Keratinocyte (primary cell): Measurements from ENCODE around the gene OR10V1. TPM values are rescaled to one million over a fixed set of nuclear protein-coding genes. Genes with fewer than 3 reads are reported as not detected.
"Not testable (repeated sequence)": the region's sequence is repeated elsewhere in the genome, so short reads cannot be mapped to it uniquely, and the experiment has no call there.

Experiments
- DNase-seq: peaks from one replicate; pipeline ENCODE4 v3.0.0-alpha.2; 2011; ENCODE audit warnings: low read depth, missing footprints, low spot score
- FAIRE-seq: peaks from 2 replicates; lab custom pipeline; 2011; peaks lifted over from hg19 to GRCh38; lab: Jason Lieb, UNC
- H2AFZ ChIP-seq: 2 replicates; pipeline ENCODE4 v1.6.0; 2012; ENCODE audit warnings: low read length, control low read depth, inconsistent platforms; ENCODE audit not compliant: control insufficient read depth
- H3K27ac ChIP-seq: 2 replicates; pipeline ENCODE4 v1.5.1; 2011; ENCODE audit warnings: low read length; ENCODE audit not compliant: control insufficient read depth, insufficient read depth
- H3K27me3 ChIP-seq: 3 replicates; pipeline ENCODE4 v1.6.0; 2011; ENCODE audit warnings: low read length; ENCODE audit not compliant: control insufficient read depth, insufficient read depth; ENCODE audit errors: extremely low read depth
- H3K36me3 ChIP-seq, 2 experiments: 2 replicates in 1 of 2; 3 replicates in 1 of 2; pipeline ENCODE4 v1.5.1; 2011; ENCODE audit warnings: low read length in 2 of 2, mild to moderate bottlenecking in 1 of 2; ENCODE audit not compliant: control insufficient read depth in 2 of 2, insufficient read depth in 2 of 2; ENCODE audit errors: extremely low read depth in 1 of 2
- H3K4me1 ChIP-seq: 3 replicates; pipeline ENCODE4 v1.5.1; 2011; ENCODE audit warnings: low read length; ENCODE audit not compliant: control insufficient read depth, insufficient read depth; ENCODE audit errors: extremely low read depth
- H3K4me2 ChIP-seq: 3 replicates; pipeline ENCODE4 v1.6.0; 2011; ENCODE audit warnings: low read depth, low read length; ENCODE audit not compliant: control insufficient read depth, insufficient read depth; ENCODE audit errors: extremely low read depth
- H3K4me3 ChIP-seq, 3 experiments: fragments of 200-600 bp in 1 of 3; sonication (generic) in 1 of 3; 2 replicates in 2 of 3; 3 replicates in 1 of 3; pipeline ENCODE4 v1.5.1; 2011 to 2016; ENCODE audit warnings: low read length in 3 of 3, mild to moderate bottlenecking in 3 of 3, control low read depth in 2 of 3, inconsistent platforms in 1 of 3, low read depth in 1 of 3, mixed read lengths in 1 of 3, mixed run types in 1 of 3, moderate library complexity in 1 of 3; ENCODE audit not compliant: control insufficient read depth in 2 of 3, insufficient read depth in 2 of 3; ENCODE audit errors: extremely low read depth in 1 of 3
- H3K79me2 ChIP-seq: 2 replicates; pipeline ENCODE4 v1.6.0; 2012; ENCODE audit warnings: low read length; ENCODE audit not compliant: control insufficient read depth, insufficient read depth
- H3K9ac ChIP-seq: 3 replicates; pipeline ENCODE4 v1.6.0; 2011; ENCODE audit warnings: low read length; ENCODE audit not compliant: control insufficient read depth, insufficient read depth; ENCODE audit errors: extremely low read depth
- H3K9me1 ChIP-seq: 3 replicates; pipeline ENCODE4 v1.6.0; 2011; ENCODE audit warnings: low read length; ENCODE audit not compliant: control insufficient read depth, insufficient read depth; ENCODE audit errors: extremely low read depth
- H3K9me3 ChIP-seq: 2 replicates; pipeline ENCODE4 v1.5.1; 2012; ENCODE audit warnings: low read depth, low read length; ENCODE audit not compliant: control insufficient read depth
- H4K20me1 ChIP-seq: 3 replicates; pipeline ENCODE4 v1.6.0; 2011; ENCODE audit warnings: low read length; ENCODE audit not compliant: control insufficient read depth, insufficient read depth; ENCODE audit errors: extremely low read depth
- EZH2 ChIP-seq: IDR thresholded peaks from one replicate; pipeline ENCODE4 v1.6.1; 2012; ENCODE audit warnings: inconsistent platforms, mild to moderate bottlenecking, low read length, moderate library complexity
- dilution Hi-C: fragments of 300-500 bp; cut with MboI; formaldehyde crosslinking; loops from one replicate; pipeline ENCODE4 v1.7.0; 2020; ENCODE audit warnings: low sequenced_read_pairs; ENCODE audit not compliant: extremely low pct_ligation_motif_present
- polyA plus RNA-seq, 5 experiments: library from polyadenylated mRNA; depleted of rRNA in 3 of 5; stranded (reverse) in 3 of 5; stranded (forward) in 1 of 5; unstranded in 1 of 5; fragments of >200 nt; gene quantifications; 1 replicate in 1 of 5; 2 replicates in 3 of 5; 3 replicates in 1 of 5; pipeline versions ENCODE4 v1.2.1 to v1.2.3, GENCODE V29; 2011 to 2012; ENCODE audit warnings: missing spikeins in 2 of 5, low read depth in 1 of 5, low replicate concordance in 1 of 5
- TF ChIP-seq, protein P1 (sequence below), 3 experiments: IDR thresholded peaks in 1 of 3; conservative IDR thresholded peaks in 1 of 3; optimal IDR thresholded peaks in 1 of 3; 2 replicates in 2 of 3; 3 replicates in 1 of 3; pipeline versions ENCODE3 to v1.5.1; 2011; ENCODE audit warnings: low read length in 3 of 3, mild to moderate bottlenecking in 3 of 3, moderate library complexity in 2 of 3, control low read depth in 1 of 3, inconsistent platforms in 1 of 3; ENCODE audit not compliant: insufficient read depth in 2 of 3; ENCODE audit errors: extremely low read depth in 1 of 3

Gene OR10V1
- polyA plus RNA-seq, 1 donor (not counting 4 experiments of a cell fraction or from before 2014, with no cell fraction given), result not detected

DNA sequence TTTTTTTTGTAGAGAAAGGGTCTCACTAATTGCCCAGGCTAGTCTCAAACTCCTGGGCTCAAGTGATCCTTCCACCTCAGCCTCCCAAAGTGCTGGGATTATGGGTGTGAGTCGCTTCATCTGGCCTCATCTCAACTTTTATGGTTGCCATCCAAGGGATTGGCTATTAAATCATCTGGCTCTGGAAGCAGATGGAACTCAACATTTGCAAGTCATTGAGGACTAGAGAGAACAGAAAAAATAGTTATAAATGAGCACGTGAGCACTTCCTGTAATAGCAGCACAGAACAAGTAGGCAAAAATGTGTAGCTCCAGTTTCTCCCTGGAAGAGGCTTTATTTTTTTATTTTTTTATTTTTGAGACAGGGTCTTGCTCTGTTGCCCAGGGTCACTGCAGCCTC is 22.5 kb downstream of the OR10V1 start:
- Histone ChIP-seq H3K4me3 (no peak overlapping the region), H3K79me2 (no peaks in the 10 kb centered on the region), H3K4me2 (no peak overlapping the region), H3K36me3 (no peaks in the 10 kb centered on the region), H3K9me3 (no peaks in the 10 kb centered on the region), H3K9ac (no peak overlapping the region), H3K27ac (no peak overlapping the region), H2AFZ (no peak overlapping the region), H3K9me1 (no peaks in the 10 kb centered on the region), H3K27me3 (no peaks in the 10 kb centered on the region), H3K4me1 (no peaks in the 10 kb centered on the region), H4K20me1 (no peaks in the 10 kb centered on the region)
- DNase-seq, result no peak
- TF ChIP-seq, protein P1, sequence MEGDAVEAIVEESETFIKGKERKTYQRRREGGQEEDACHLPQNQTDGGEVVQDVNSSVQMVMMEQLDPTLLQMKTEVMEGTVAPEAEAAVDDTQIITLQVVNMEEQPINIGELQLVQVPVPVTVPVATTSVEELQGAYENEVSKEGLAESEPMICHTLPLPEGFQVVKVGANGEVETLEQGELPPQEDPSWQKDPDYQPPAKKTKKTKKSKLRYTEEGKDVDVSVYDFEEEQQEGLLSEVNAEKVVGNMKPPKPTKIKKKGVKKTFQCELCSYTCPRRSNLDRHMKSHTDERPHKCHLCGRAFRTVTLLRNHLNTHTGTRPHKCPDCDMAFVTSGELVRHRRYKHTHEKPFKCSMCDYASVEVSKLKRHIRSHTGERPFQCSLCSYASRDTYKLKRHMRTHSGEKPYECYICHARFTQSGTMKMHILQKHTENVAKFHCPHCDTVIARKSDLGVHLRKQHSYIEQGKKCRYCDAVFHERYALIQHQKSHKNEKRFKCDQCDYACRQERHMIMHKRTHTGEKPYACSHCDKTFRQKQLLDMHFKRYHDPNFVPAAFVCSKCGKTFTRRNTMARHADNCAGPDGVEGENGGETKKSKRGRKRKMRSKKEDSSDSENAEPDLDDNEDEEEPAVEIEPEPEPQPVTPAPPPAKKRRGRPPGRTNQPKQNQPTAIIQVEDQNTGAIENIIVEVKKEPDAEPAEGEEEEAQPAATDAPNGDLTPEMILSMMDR (optimal IDR thresholded peaks at IDR 0.05 in 1 of 3, IDR thresholded peaks at IDR 0.05 in 1 of 3, conservative IDR thresholded peaks at IDR 0.05 in 1 of 3; ENCODE audit: extremely low read depth in 1 of 3, insufficient read depth in 2 of 3, low read length in 3 of 3), result no peak
- TF ChIP-seq EZH2, result no peak
- FAIRE-seq, result no peak
- dilution Hi-C loops, result no loop called here

DNA sequence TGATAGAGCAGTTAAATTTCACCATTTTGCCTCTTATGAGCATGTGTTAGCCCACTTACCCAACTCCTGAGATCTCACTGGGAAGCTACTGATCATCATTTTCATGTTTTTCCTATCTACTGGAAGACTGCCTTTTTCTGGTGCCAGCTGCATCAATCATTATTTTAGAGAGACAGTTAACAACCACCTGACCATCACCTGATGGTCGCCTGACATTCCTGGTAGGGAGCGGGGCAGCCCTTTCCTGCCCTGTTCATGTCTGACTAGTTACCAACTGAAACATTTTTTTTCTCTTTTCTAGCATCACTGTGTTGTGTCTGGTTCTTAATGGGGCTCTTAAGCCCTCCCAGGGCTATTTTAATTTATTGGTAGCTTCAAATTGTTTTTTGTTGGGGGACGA is 24.6 kb downstream of the OR10V1 start:
- TF ChIP-seq, protein P1 (optimal IDR thresholded peaks at IDR 0.05 in 1 of 3, IDR thresholded peaks at IDR 0.05 in 1 of 3, conservative IDR thresholded peaks at IDR 0.05 in 1 of 3; ENCODE audit: extremely low read depth in 1 of 3, insufficient read depth in 2 of 3, low read length in 3 of 3), result no peak
- TF ChIP-seq EZH2, result no peak
- FAIRE-seq (no peak), DNase-seq (no peak)
- Histone ChIP-seq H3K36me3 (no peaks in the 10 kb centered on the region), H3K27ac (no peak overlapping the region), H4K20me1 (no peaks in the 10 kb centered on the region), H3K4me3 (no peak overlapping the region), H3K9me3 (no peaks in the 10 kb centered on the region), H2AFZ (no peak overlapping the region), H3K27me3 (no peaks in the 10 kb centered on the region), H3K9me1 (no peaks in the 10 kb centered on the region), H3K4me1 (no peaks in the 10 kb centered on the region), H3K9ac (no peak overlapping the region), H3K79me2 (no peaks in the 10 kb centered on the region), H3K4me2 (no peak overlapping the region)
- dilution Hi-C loops, result no loop called here

DNA sequence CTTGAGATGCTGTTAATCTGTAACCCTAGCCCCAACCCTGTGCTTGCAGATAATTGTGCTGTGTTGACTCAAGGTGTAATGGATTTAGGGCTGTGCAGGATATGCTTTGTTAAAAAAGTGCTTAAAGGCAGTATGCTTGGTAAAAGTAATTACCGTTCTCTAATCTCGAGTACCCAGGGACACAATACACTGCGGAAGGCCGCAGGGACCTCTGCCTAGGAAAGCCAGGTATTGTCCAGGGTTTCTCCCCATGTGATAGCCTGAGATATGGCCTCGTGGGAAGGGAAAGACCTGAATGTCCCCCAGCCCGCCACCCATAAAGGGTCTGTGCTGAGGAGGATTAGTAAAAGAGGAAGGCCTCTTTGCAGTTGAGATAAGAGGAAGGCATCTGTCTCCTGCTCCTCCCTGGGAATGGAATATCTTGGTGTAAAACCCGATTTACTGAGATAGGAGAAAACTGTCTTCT is 32.4 kb downstream of the OR10V1 start:
- H3K4me3 ChIP-seq, H3K9ac ChIP-seq, H3K4me2 ChIP-seq, H3K79me2 ChIP-seq, H3K4me1 ChIP-seq, dilution Hi-C loops, FAIRE-seq, DNase-seq, H3K9me3 ChIP-seq, H3K9me1 ChIP-seq, H3K27me3 ChIP-seq, H2AFZ ChIP-seq, H3K36me3 ChIP-seq, H4K20me1 ChIP-seq, H3K27ac ChIP-seq: not testable (repeated sequence)
